Neural cell (in vitro differentiated cells): ENCODE results near the gene PIK3R3. TPM values are rescaled to one million over a fixed set of nuclear protein-coding genes. Genes with fewer than 3 reads are reported as not detected.
"Not testable (repeated sequence)": the region's sequence is repeated elsewhere in the genome, so short reads cannot be mapped to it uniquely, and the experiment has no call there.

Source experiments
- H2AFZ ChIP-seq: fragments of 200-600, 300-800 bp; sonication (generic), shearing (Covaris generic); 2 replicates; pipeline ENCODE4 v1.6.0; 2014; ENCODE audit warnings: low read depth, mild to moderate bottlenecking, antibody characterized with exemption, low read length, moderate library complexity
- H3F3A ChIP-seq: fragments of 200-600 bp; shearing (Covaris generic); 2 replicates; pipeline ENCODE4 v1.6.1; 2016; ENCODE audit warnings: mild to moderate bottlenecking, moderate library complexity, mixed read lengths, antibody characterized with exemption, low read length; ENCODE audit not compliant: insufficient read depth, poor library complexity, severe bottlenecking
- H3K27ac ChIP-seq: fragments of 200-600, 300-800 bp; sonication (generic), shearing (Covaris generic); 2 replicates; pipeline ENCODE4 v1.5.1; 2014; ENCODE audit warnings: mild to moderate bottlenecking, low read length, moderate library complexity
- H3K27me3 ChIP-seq: fragments of 300-800, 200-600 bp; sonication (generic), shearing (Covaris generic); 2 replicates; pipeline ENCODE4 v1.6.0; 2014; ENCODE audit warnings: mild to moderate bottlenecking, low read depth, low read length, moderate library complexity; ENCODE audit not compliant: insufficient read depth
- H3K36me3 ChIP-seq: fragments of 300-800, 200-600 bp; sonication (generic), shearing (Covaris generic); 2 replicates; pipeline ENCODE4 v1.5.1; 2014; ENCODE audit warnings: mild to moderate bottlenecking, antibody characterized with exemption, low read length, moderate library complexity; ENCODE audit not compliant: insufficient read depth
- H3K4me2 ChIP-seq: fragments of 300-800, 200-600 bp; sonication (generic), shearing (Covaris generic); 2 replicates; pipeline ENCODE4 v1.6.0; 2014; ENCODE audit warnings: mild to moderate bottlenecking, low read length
- H3K4me3 ChIP-seq: fragments of 300-800, 200-600 bp; sonication (generic), shearing (Covaris generic); 2 replicates; pipeline ENCODE4 v1.5.1; 2014; ENCODE audit warnings: mild to moderate bottlenecking, low read length, moderate library complexity
- H3K79me2 ChIP-seq: fragments of 200-600 bp; shearing (Covaris generic); replicated peaks from 2 replicates; pipeline ENCODE4 v1.6.0; 2014; ENCODE audit warnings: mild to moderate bottlenecking, low read length, moderate library complexity; ENCODE audit not compliant: insufficient read depth
- H3K9ac ChIP-seq: fragments of 300-800, 200-600 bp; sonication (generic), shearing (Covaris generic); 2 replicates; pipeline ENCODE4 v1.6.1; 2016; ENCODE audit warnings: mild to moderate bottlenecking, low read length, mixed read lengths
- H3K9me2 ChIP-seq: fragments of 200-600 bp; shearing (Covaris generic); 2 replicates; pipeline ENCODE4 v1.6.1; 2016; ENCODE audit warnings: mild to moderate bottlenecking, low read length, mixed read lengths; ENCODE audit not compliant: insufficient read depth
- H3K9me3 ChIP-seq: fragments of 200-600, 300-800 bp; sonication (generic), shearing (Covaris generic); 2 replicates; pipeline ENCODE4 v1.6.1; 2016; ENCODE audit warnings: mild to moderate bottlenecking, mixed run types, low read length, moderate library complexity, mixed read lengths
- H4K20me1 ChIP-seq: fragments of 200-600 bp; shearing (Covaris generic); 2 replicates; pipeline ENCODE4 v1.6.1; 2016; ENCODE audit warnings: mild to moderate bottlenecking, mixed run types; ENCODE audit not compliant: insufficient read depth
- CTCF ChIP-seq: fragments of 450-650 bp; IDR thresholded peaks from 2 replicates; pipeline ENCODE4 v1.5.1; 2014; ENCODE audit warnings: antibody characterized with exemption, mild to moderate bottlenecking, moderate library complexity; ENCODE audit not compliant: poor library complexity, severe bottlenecking
- EP300 ChIP-seq: fragments of 450-650 bp; conservative IDR thresholded peaks from 2 replicates; pipeline ENCODE4 v1.6.1; 2014; ENCODE audit warnings: antibody characterized with exemption, mild to moderate bottlenecking, moderate library complexity; ENCODE audit not compliant: poor library complexity, severe bottlenecking
- EZH2 ChIP-seq: fragments of 200-600, 300-800 bp; shearing (Covaris generic), sonication (generic); IDR thresholded peaks from 2 replicates; pipeline ENCODE4 v1.6.1; 2014; ENCODE audit warnings: antibody characterized with exemption, low read length, borderline replicate concordance, mild to moderate bottlenecking; ENCODE audit not compliant: insufficient read depth, poor library complexity, severe bottlenecking
- MXI1 ChIP-seq: fragments of 450-650 bp; conservative IDR thresholded peaks from 2 replicates; pipeline ENCODE4 v1.6.1; 2014; ENCODE audit warnings: antibody characterized with exemption, mild to moderate bottlenecking; ENCODE audit not compliant: poor library complexity, severe bottlenecking
- POLR2AphosphoS5 ChIP-seq: IDR thresholded peaks from 2 replicates; pipeline ENCODE4 v1.6.1; 2012
- RAD21 ChIP-seq: fragments of 450-650 bp; conservative IDR thresholded peaks from 2 replicates; pipeline ENCODE4 v1.6.1; 2014; ENCODE audit warnings: antibody characterized with exemption, mild to moderate bottlenecking, moderate library complexity
- SMC3 ChIP-seq: fragments of 450-650 bp; conservative IDR thresholded peaks from 2 replicates; pipeline ENCODE4 v1.6.1; 2014; ENCODE audit warnings: antibody characterized with exemption, mild to moderate bottlenecking, moderate library complexity; ENCODE audit not compliant: poor library complexity
- TAF1 ChIP-seq: IDR thresholded peaks from 2 replicates; pipeline ENCODE4 v1.6.1; 2012; ENCODE audit warnings: low read depth
- polyA plus RNA-seq: library from polyadenylated mRNA; depleted of rRNA; stranded (reverse); fragments of >200 nt; gene quantifications from 2 replicates; pipeline ENCODE4 v1.2.3, GENCODE V29; 2014
- TF ChIP-seq, protein P1 (sequence below): IDR thresholded peaks from 2 replicates; pipeline ENCODE4 v1.6.1; 2012; ENCODE audit warnings: borderline replicate concordance

The PIK3R3 gene
- polyA plus RNA-seq, 1 donor from 2014 or later: 119 TPM

DNA sequence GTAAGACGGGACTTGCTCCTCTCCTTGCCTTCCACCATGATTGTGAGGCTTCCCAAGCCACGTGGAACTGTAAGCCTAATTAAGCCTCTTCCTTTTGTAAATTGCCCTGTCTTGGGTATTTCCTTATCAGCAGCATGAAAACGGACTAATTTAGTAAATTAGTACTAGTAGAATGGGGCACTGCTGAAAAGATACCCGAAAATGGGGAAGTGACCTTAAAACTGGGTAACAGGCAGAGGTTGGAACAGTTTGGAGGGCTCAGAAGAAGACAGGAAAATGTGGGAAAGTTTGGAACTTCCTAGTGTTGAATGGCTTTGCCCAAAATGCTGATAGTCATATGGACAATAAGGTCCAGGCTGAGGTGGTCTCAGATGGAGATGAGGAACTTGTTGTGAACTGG lies 75.2 kb downstream of the PIK3R3 start:
- not testable (repeated sequence) for H4K20me1 ChIP-seq, H3K4me2 ChIP-seq, H3F3A ChIP-seq, H3K27ac ChIP-seq, H3K27me3 ChIP-seq, H3K9ac ChIP-seq, H3K4me3 ChIP-seq, H2AFZ ChIP-seq, H3K9me2 ChIP-seq, H3K9me3 ChIP-seq
- Histone ChIP-seq H3K36me3 (peaks cover 26% of the 10 kb centered on the region), H3K79me2 (peaks cover 10% of the 10 kb centered on the region)

DNA sequence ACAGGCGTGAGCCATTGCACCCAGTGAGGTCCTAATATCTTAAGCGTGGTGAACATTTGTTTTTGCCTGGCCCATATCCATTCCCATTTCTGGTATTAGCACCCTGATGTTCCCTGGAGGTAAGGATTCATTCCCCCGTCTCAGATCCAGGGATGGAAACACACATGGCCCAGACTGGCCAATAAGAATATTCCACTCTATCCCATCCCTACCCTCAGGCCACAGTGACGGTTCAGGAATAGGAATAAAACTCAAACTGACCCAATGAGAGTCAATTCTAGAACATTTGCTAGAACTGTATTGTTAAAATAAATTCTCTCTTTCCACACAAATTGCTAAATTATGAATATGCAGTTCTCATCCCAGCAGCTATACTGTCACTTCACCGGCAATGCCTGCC lies 76.1 kb downstream of the PIK3R3 start:
- H3K27ac ChIP-seq: no peak overlapping the region
- H3F3A ChIP-seq: no peaks in the 10 kb centered on the region
- H3K27me3 ChIP-seq: no peaks in the 10 kb centered on the region
- H3K79me2 ChIP-seq: peaks cover 8% of the 10 kb centered on the region
- TF ChIP-seq EZH2 (no peak), TAF1 (no peak)
- no peaks in the 10 kb centered on the region for H4K20me1 ChIP-seq
- H3K4me2 ChIP-seq: no peak overlapping the region
- no peaks in the 10 kb centered on the region for H3K9me2 ChIP-seq
- no peak overlapping the region for H3K9ac ChIP-seq
- no peak overlapping the region for H3K4me3 ChIP-seq
- no peak overlapping the region for H2AFZ ChIP-seq
- H3K36me3 ChIP-seq: peaks cover 21% of the 10 kb centered on the region
- H3K9me3 ChIP-seq: no peaks in the 10 kb centered on the region

- H3K9me3 ChIP-seq: no peaks in the 10 kb centered on the region
- no peaks in the 10 kb centered on the region for H3K27me3 ChIP-seq
- H3K79me2 ChIP-seq: peaks cover 12% of the 10 kb centered on the region
- no peak overlapping the region for H3K9ac ChIP-seq
- peaks cover 3% of the 10 kb centered on the region for H4K20me1 ChIP-seq
- no peaks in the 10 kb centered on the region for H3K9me2 ChIP-seq
- no peak for TF ChIP-seq POLR2AphosphoS5
- no peak for TF ChIP-seq MXI1
- TF ChIP-seq, protein P1, sequence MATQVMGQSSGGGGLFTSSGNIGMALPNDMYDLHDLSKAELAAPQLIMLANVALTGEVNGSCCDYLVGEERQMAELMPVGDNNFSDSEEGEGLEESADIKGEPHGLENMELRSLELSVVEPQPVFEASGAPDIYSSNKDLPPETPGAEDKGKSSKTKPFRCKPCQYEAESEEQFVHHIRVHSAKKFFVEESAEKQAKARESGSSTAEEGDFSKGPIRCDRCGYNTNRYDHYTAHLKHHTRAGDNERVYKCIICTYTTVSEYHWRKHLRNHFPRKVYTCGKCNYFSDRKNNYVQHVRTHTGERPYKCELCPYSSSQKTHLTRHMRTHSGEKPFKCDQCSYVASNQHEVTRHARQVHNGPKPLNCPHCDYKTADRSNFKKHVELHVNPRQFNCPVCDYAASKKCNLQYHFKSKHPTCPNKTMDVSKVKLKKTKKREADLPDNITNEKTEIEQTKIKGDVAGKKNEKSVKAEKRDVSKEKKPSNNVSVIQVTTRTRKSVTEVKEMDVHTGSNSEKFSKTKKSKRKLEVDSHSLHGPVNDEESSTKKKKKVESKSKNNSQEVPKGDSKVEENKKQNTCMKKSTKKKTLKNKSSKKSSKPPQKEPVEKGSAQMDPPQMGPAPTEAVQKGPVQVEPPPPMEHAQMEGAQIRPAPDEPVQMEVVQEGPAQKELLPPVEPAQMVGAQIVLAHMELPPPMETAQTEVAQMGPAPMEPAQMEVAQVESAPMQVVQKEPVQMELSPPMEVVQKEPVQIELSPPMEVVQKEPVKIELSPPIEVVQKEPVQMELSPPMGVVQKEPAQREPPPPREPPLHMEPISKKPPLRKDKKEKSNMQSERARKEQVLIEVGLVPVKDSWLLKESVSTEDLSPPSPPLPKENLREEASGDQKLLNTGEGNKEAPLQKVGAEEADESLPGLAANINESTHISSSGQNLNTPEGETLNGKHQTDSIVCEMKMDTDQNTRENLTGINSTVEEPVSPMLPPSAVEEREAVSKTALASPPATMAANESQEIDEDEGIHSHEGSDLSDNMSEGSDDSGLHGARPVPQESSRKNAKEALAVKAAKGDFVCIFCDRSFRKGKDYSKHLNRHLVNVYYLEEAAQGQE: no peak
- no peak for TF ChIP-seq EZH2
- TF ChIP-seq EP300: no peak
- TF ChIP-seq TAF1: no peak
- no peak for TF ChIP-seq CTCF
- no peak for TF ChIP-seq RAD21
- no peak for TF ChIP-seq SMC3
- H2AFZ ChIP-seq: no peak overlapping the region
- no peaks in the 10 kb centered on the region for H3F3A ChIP-seq
- peaks cover 10% of the 10 kb centered on the region for H3K36me3 ChIP-seq
- no peak overlapping the region for H3K27ac ChIP-seq
- H3K4me2 ChIP-seq: no peak overlapping the region
- H3K4me3 ChIP-seq: no peak overlapping the region
These were observed 78.7 kb downstream of the PIK3R3 start for GRCh38 chr1:46053734-46054133.
